HEK293 (cell line): Measurements from ENCODE around the gene REM2.

Experiments used
- CTCF ChIA-PET: fragments of 350-600 bp; formaldehyde crosslinking; extraction: SDS; loops from one replicate; lab custom pipeline; 2021; ENCODE audit warnings: antibody characterized with exemption; lab: Yijun Ruan, JAX
- POLR2A ChIA-PET: fragments of 300-600 bp; formaldehyde crosslinking; extraction: SDS; loops from one replicate; lab custom pipeline; 2020; ENCODE audit warnings: antibody characterized with exemption, inconsistent platforms; lab: Yijun Ruan, JAX
- H3K27ac ChIP-seq: fragments of 200-500 bp; sonication (Bioruptor generic); 2 replicates; pipeline ENCODE4 v1.5.1; 2014; ENCODE audit warnings: low read depth, low read length, control low read depth, inconsistent platforms; ENCODE audit errors: extremely low read depth
- H3K36me3 ChIP-seq, 2 experiments: fragments of 200-500 bp in 1 of 2; sonication (Bioruptor generic) in 1 of 2; 1 replicate in 1 of 2; 2 replicates in 1 of 2; pipeline ENCODE4 v1.5.1; 2014 to 2017; ENCODE audit warnings: inconsistent platforms in 2 of 2, low read length in 2 of 2; ENCODE audit not compliant: control insufficient read depth in 2 of 2, insufficient read depth in 1 of 2
- H3K4me1 ChIP-seq: fragments of 200-500 bp; sonication (Bioruptor generic); 2 replicates; pipeline ENCODE4 v1.5.1; 2014; ENCODE audit warnings: mild to moderate bottlenecking, low read length, inconsistent platforms; ENCODE audit not compliant: control insufficient read depth, insufficient read depth
- H3K4me3 ChIP-seq: 2 replicates; pipeline ENCODE4 v1.5.1; 2011; ENCODE audit warnings: low read depth, mild to moderate bottlenecking, control low read depth, low read length, moderate library complexity
- H3K9me3 ChIP-seq: fragments of 200-500 bp; sonication (Bioruptor generic); 2 replicates; pipeline ENCODE4 v1.5.1; 2014; ENCODE audit warnings: low read depth, low read length, inconsistent platforms; ENCODE audit not compliant: control insufficient read depth, insufficient read depth
- FEZF1 ChIP-seq: fragments of 450-650 bp; formaldehyde crosslinking; IDR thresholded peaks from 2 replicates; pipeline ENCODE4 v1.5.1; 2016; ENCODE audit warnings: missing biosample characterization, missing genetic modification characterization
- GLI4 ChIP-seq: fragments of 450-650 bp; formaldehyde crosslinking; IDR thresholded peaks from 2 replicates; pipeline ENCODE4 v1.5.1; 2016; ENCODE audit warnings: missing biosample characterization, missing genetic modification characterization
- KLF10 ChIP-seq: fragments of 450-650 bp; IDR thresholded peaks from 2 replicates; pipeline ENCODE4 v1.5.1; 2018; ENCODE audit warnings: missing biosample characterization, mild to moderate bottlenecking, missing genetic modification characterization
- KLF17 ChIP-seq: fragments of 450-650 bp; formaldehyde crosslinking; IDR thresholded peaks from 2 replicates; pipeline ENCODE4 v1.5.1; 2016; ENCODE audit warnings: missing biosample characterization, missing genetic modification characterization
- KLF7 ChIP-seq: fragments of 450-650 bp; formaldehyde crosslinking; IDR thresholded peaks from 2 replicates; pipeline ENCODE4 v1.5.1; 2016; ENCODE audit warnings: missing biosample characterization, missing genetic modification characterization, borderline replicate concordance
- WT1 ChIP-seq: fragments of 450-650 bp; formaldehyde crosslinking; IDR thresholded peaks from 2 replicates; pipeline ENCODE4 v1.5.1; 2016; ENCODE audit warnings: missing biosample characterization, missing genetic modification characterization
- ZBTB11 ChIP-seq: fragments of 450-650 bp; formaldehyde crosslinking; conservative IDR thresholded peaks from 2 replicates; pipeline ENCODE4 v1.5.1; 2016; ENCODE audit warnings: low read depth, missing biosample characterization, missing genetic modification characterization
- ZBTB21 ChIP-seq: fragments of 450-650 bp; formaldehyde crosslinking; IDR thresholded peaks from 2 replicates; pipeline ENCODE4 v1.5.1; 2017; ENCODE audit warnings: missing biosample characterization, missing genetic modification characterization
- ZBTB8A ChIP-seq: fragments of 450-650 bp; formaldehyde crosslinking; IDR thresholded peaks from 2 replicates; pipeline ENCODE4 v1.5.1; 2016; ENCODE audit warnings: missing biosample characterization, missing genetic modification characterization
- ZFHX2 ChIP-seq: fragments of 450-650 bp; formaldehyde crosslinking; conservative IDR thresholded peaks from 2 replicates; pipeline ENCODE4 v1.5.1; 2016; ENCODE audit warnings: missing biosample characterization, missing genetic modification characterization
- ZFP37 ChIP-seq: fragments of 450-650 bp; formaldehyde crosslinking; IDR thresholded peaks from 2 replicates; pipeline ENCODE4 v1.5.1; 2016; ENCODE audit warnings: missing biosample characterization, missing genetic modification characterization
- ZNF121 ChIP-seq: fragments of 450-650 bp; formaldehyde crosslinking; IDR thresholded peaks from 2 replicates; pipeline ENCODE4 v1.5.1; 2016; ENCODE audit warnings: missing biosample characterization, missing genetic modification characterization
- ZNF146 ChIP-seq: fragments of 450-650 bp; formaldehyde crosslinking; IDR thresholded peaks from 2 replicates; pipeline ENCODE4 v1.5.1; 2016; ENCODE audit warnings: missing biosample characterization, missing genetic modification characterization
- ZNF16 ChIP-seq: fragments of 450-650 bp; formaldehyde crosslinking; IDR thresholded peaks from 2 replicates; pipeline ENCODE4 v1.5.1; 2016; ENCODE audit warnings: low read depth, missing biosample characterization, missing genetic modification characterization
- ZNF214 ChIP-seq: fragments of 450-650 bp; formaldehyde crosslinking; IDR thresholded peaks from 2 replicates; pipeline ENCODE4 v1.5.1; 2017; ENCODE audit warnings: missing biosample characterization, mild to moderate bottlenecking, missing genetic modification characterization, borderline replicate concordance
- ZNF223 ChIP-seq: fragments of 450-650 bp; formaldehyde crosslinking; IDR thresholded peaks from 2 replicates; pipeline ENCODE4 v1.5.1; 2016; ENCODE audit warnings: missing biosample characterization, missing genetic modification characterization
- ZNF302 ChIP-seq: fragments of 450-650 bp; formaldehyde crosslinking; IDR thresholded peaks from 2 replicates; pipeline ENCODE4 v1.5.1; 2016; ENCODE audit warnings: missing biosample characterization, missing genetic modification characterization, low read depth
- ZNF610 ChIP-seq: fragments of 450-650 bp; formaldehyde crosslinking; IDR thresholded peaks from 2 replicates; pipeline ENCODE4 v1.5.1; 2016; ENCODE audit warnings: missing biosample characterization, missing genetic modification characterization, borderline replicate concordance
- ZNF664 ChIP-seq: fragments of 450-650 bp; formaldehyde crosslinking; IDR thresholded peaks from 2 replicates; pipeline ENCODE4 v1.5.1; 2016; ENCODE audit warnings: missing biosample characterization, missing genetic modification characterization
- ZNF791 ChIP-seq: fragments of 450-650 bp; formaldehyde crosslinking; IDR thresholded peaks from 2 replicates; pipeline ENCODE4 v1.5.1; 2016; ENCODE audit warnings: missing biosample characterization, missing genetic modification characterization
- TF ChIP-seq, protein P1 (sequence below): fragments of 450-650 bp; formaldehyde crosslinking; IDR thresholded peaks from 2 replicates; pipeline ENCODE4 v1.5.1; 2016; ENCODE audit warnings: missing biosample characterization, missing genetic modification characterization

Gene REM2

GRCh38 chr14:22900081-22900799 is 17.2 kb downstream of the REM2 start (continued):
- no peak for TF ChIP-seq KLF7 (tag by site-specific recombination)

DNA sequence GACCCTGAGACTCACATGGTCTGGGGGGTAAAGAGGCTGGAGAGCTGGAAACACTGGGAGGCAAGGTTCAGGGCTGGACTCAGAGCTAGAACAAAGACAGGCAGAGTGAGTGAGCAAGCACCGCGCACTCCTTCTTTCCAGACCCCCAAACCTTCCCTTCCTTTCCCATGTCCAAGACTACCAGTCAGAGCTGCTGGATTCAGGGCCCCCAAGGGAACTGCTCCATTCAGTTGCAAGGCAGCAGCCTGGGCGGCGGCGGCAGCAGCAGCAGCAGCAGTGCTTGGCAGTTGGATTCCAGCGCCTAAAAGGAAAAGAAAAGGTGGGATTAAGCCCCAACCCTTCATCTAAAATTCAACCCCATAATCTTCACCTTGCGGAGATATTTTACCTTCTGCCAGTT is 18.8 kb downstream of the REM2 start:
- no peaks in the 10 kb centered on the region for H3K9me3 ChIP-seq
- no peak overlapping the region for H3K27ac ChIP-seq
- no peak for TF ChIP-seq ZNF791 (tag by site-specific recombination)
- TF ChIP-seq KLF10 (tag by site-specific recombination) = no peak
- no peaks in the 10 kb centered on the region for H3K4me1 ChIP-seq
- no peak overlapping the region for H3K4me3 ChIP-seq
- ChIA-PET CTCF (interaction anchor here (1.0 to 4.1 kb wide), 8 partner anchors 9 to 79 kb away, joined by 3 to 41 read pairs (median 9); partner anchors contain the start of genes LRP10, RBM23 and REM2), POLR2A (interaction anchor here (0.5 to 2.1 kb wide), 4 partner anchors 8 to 29 kb away, joined by 3 to 5 read pairs (median 4); partner anchors contain the start of gene RBM23)
- H3K36me3 ChIP-seq = peaks cover 43 to 81% of the 10 kb centered on the region in 2 experiments

GRCh38 chr14:22903742-22904087 is 20.7 kb downstream of the REM2 start:
- H3K27ac ChIP-seq = no peak overlapping the region
- no peak overlapping the region for H3K4me3 ChIP-seq
- ChIA-PET POLR2A (interaction anchor here (0.6 to 1.6 kb wide), 2 partner anchors 12 to 65 kb away, joined by 3 to 5 read pairs; no protein-coding TSS in a partner anchor), CTCF (interaction anchor here (0.6 to 1.7 kb wide), 4 partner anchors 20 to 347 kb away, joined by 3 to 10 read pairs (median 3); partner anchors contain the start of gene REM2)
- no peaks in the 10 kb centered on the region for H3K9me3 ChIP-seq
- peaks cover 61 to 93% of the 10 kb centered on the region in 2 experiments for H3K36me3 ChIP-seq
- H3K4me1 ChIP-seq = no peaks in the 10 kb centered on the region
- TF ChIP-seq ZBTB21 (tag by site-specific recombination) (no peak), GLI4 (tag by site-specific recombination) (no peak), WT1 (tag by site-specific recombination) (no peak), ZNF664 (tag by site-specific recombination) (no peak), ZNF121 (no peak), KLF17 (tag by site-specific recombination) (no peak), ZNF223 (no peak), ZFP37 (tag by site-specific recombination) (no peak), KLF7 (tag by site-specific recombination) (no peak), ZFHX2 (tag by site-specific recombination) (no peak), ZBTB11 (no peak), ZNF302 (tag by site-specific recombination) (no peak), ZNF146 (tag by site-specific recombination) (no peak), ZNF214 (tag by site-specific recombination) (no peak), FEZF1 (tag by site-specific recombination) (no peak), ZBTB8A (tag by site-specific recombination) (no peak), ZNF16 (no peak), ZNF610 (no peak)
- TF ChIP-seq, protein P1, sequence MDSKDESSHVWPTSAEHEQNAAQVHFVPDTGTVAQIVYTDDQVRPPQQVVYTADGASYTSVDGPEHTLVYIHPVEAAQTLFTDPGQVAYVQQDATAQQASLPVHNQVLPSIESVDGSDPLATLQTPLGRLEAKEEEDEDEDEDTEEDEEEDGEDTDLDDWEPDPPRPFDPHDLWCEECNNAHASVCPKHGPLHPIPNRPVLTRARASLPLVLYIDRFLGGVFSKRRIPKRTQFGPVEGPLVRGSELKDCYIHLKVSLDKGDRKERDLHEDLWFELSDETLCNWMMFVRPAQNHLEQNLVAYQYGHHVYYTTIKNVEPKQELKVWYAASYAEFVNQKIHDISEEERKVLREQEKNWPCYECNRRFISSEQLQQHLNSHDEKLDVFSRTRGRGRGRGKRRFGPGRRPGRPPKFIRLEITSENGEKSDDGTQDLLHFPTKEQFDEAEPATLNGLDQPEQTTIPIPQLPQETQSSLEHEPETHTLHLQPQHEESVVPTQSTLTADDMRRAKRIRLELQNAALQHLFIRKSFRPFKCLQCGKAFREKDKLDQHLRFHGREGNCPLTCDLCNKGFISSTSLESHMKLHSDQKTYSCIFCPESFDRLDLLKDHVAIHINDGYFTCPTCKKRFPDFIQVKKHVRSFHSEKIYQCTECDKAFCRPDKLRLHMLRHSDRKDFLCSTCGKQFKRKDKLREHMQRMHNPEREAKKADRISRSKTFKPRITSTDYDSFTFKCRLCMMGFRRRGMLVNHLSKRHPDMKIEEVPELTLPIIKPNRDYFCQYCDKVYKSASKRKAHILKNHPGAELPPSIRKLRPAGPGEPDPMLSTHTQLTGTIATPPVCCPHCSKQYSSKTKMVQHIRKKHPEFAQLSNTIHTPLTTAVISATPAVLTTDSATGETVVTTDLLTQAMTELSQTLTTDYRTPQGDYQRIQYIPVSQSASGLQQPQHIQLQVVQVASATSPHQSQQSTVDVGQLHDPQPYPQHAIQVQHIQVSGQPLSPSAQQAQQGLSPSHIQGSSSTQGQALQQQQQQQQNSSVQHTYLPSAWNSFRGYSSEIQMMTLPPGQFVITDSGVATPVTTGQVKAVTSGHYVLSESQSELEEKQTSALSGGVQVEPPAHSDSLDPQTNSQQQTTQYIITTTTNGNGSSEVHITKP (tag by site-specific recombination) = no peak
- TF ChIP-seq, all 188 proteins: peak for 0
